CD14-positive monocyte (primary cell): ENCODE measurements around the gene PCCA. TPM values are rescaled to one million over a fixed set of nuclear protein-coding genes. Genes with fewer than 3 reads are reported as not detected.

Experiments
- DNase-seq, 3 donors: peaks; one replicate each; pipeline ENCODE4 v3.0.0-alpha.2; 2011 to 2022
- H2AFZ ChIP-seq: 2 replicates; pipeline ENCODE4 v1.6.0; 2012; ENCODE audit warnings: mild to moderate bottlenecking, low read depth, low read length, inconsistent platforms; ENCODE audit not compliant: insufficient read depth, poor library complexity, severe bottlenecking
- H3K27ac ChIP-seq, 2 donors: 1 replicate in 1 of 2; 2 replicates in 1 of 2; pipeline ENCODE4 v1.5.1; 2012 to 2013; ENCODE audit warnings: low read length in 2 of 2, control low read depth in 1 of 2, inconsistent platforms in 1 of 2, low read depth in 1 of 2, mild to moderate bottlenecking in 1 of 2
- H3K27me3 ChIP-seq, 2 donors: one replicate each; pipeline versions ENCODE4 v1.6.0 to v1.6.1; 2011 to 2013; ENCODE audit warnings: low read length in 2 of 2; ENCODE audit not compliant: control insufficient read depth in 2 of 2, insufficient read depth in 2 of 2
- H3K36me3 ChIP-seq, 2 donors: replicated peaks in 1 of 2; 1 replicate in 1 of 2; 2 replicates in 1 of 2; pipeline versions ENCODE4 v1.5.1 to v1.6.1; 2012 to 2013; ENCODE audit warnings: low read length in 2 of 2, control low read depth in 1 of 2, inconsistent platforms in 1 of 2, mild to moderate bottlenecking in 1 of 2; ENCODE audit not compliant: insufficient read depth in 2 of 2, control insufficient read depth in 1 of 2
- H3K4me1 ChIP-seq, 2 donors: 1 replicate in 1 of 2; 2 replicates in 1 of 2; pipeline versions ENCODE4 v1.5.1 to v1.6.1; 2012 to 2013; ENCODE audit warnings: low read length in 2 of 2, control low read depth in 1 of 2, inconsistent platforms in 1 of 2, mild to moderate bottlenecking in 1 of 2, moderate library complexity in 1 of 2; ENCODE audit not compliant: insufficient read depth in 2 of 2, control insufficient read depth in 1 of 2
- H3K4me2 ChIP-seq: replicated peaks from 2 replicates; pipeline ENCODE3; 2012; ENCODE audit warnings: low read length, moderate library complexity, mild to moderate bottlenecking; ENCODE audit not compliant: poor library complexity, severe bottlenecking; ENCODE audit errors: extremely low read depth
- H3K4me3 ChIP-seq, 3 experiments: fragments of 200-600 bp in 1 of 3; sonication (generic) in 1 of 3; replicated peaks in 1 of 3; 1 replicate in 2 of 3; 2 replicates in 1 of 3; pipeline ENCODE4 v1.5.1; 2011 to 2013; ENCODE audit warnings: low read length in 3 of 3, mild to moderate bottlenecking in 3 of 3, control low read depth in 2 of 3, low read depth in 2 of 3, inconsistent platforms in 1 of 3, moderate library complexity in 1 of 3
- H3K79me2 ChIP-seq: 2 replicates; pipeline ENCODE4 v1.6.0; 2012; ENCODE audit warnings: mild to moderate bottlenecking, control low read depth, inconsistent platforms, low read length, moderate library complexity; ENCODE audit not compliant: insufficient read depth
- H3K9ac ChIP-seq: 2 replicates; pipeline ENCODE4 v1.6.0; 2017; ENCODE audit warnings: low read length, mild to moderate bottlenecking; ENCODE audit not compliant: insufficient read depth, poor library complexity, severe bottlenecking
- H3K9me3 ChIP-seq, 2 donors: replicated peaks in 1 of 2; 1 replicate in 1 of 2; 2 replicates in 1 of 2; pipeline versions ENCODE4 v1.5.1 to v1.6.1; 2012 to 2013; ENCODE audit warnings: low read length in 2 of 2, control low read depth in 1 of 2; ENCODE audit not compliant: control insufficient read depth in 1 of 2, insufficient read depth in 1 of 2
- H4K20me1 ChIP-seq: 2 replicates; pipeline ENCODE4 v1.6.0; 2012; ENCODE audit warnings: mild to moderate bottlenecking, low read length, control low read depth, moderate library complexity; ENCODE audit not compliant: insufficient read depth
- H3K27ac Mint-ChIP-seq, 7 donors: one replicate each; pipeline ENCODE4 v1.8.0; 2020; ENCODE audit warnings: mild to moderate bottlenecking in 7 of 7, mixed read lengths in 7 of 7, moderate library complexity in 6 of 7, inconsistent platforms in 2 of 7
- H3K27me3 Mint-ChIP-seq, 3 donors: one replicate each; pipeline ENCODE4 v1.8.0; 2021 to 2022; ENCODE audit warnings: low read depth in 3 of 3, mild to moderate bottlenecking in 3 of 3, mixed read lengths in 3 of 3, moderate library complexity in 3 of 3, inconsistent platforms in 1 of 3
- H3K36me3 Mint-ChIP-seq, 2 donors: one replicate each; pipeline ENCODE4 v1.8.0; 2020; ENCODE audit warnings: mixed read lengths in 2 of 2, inconsistent platforms in 1 of 2, mild to moderate bottlenecking in 1 of 2
- H3K4me1 Mint-ChIP-seq: one replicate; pipeline ENCODE4 v1.8.0; 2020; ENCODE audit warnings: mild to moderate bottlenecking, mixed read lengths
- H3K4me3 Mint-ChIP-seq, 2 donors: one replicate each; pipeline ENCODE4 v1.8.0; 2020; ENCODE audit warnings: mild to moderate bottlenecking in 2 of 2, mixed read lengths in 2 of 2, moderate library complexity in 1 of 2
- H3K9me3 Mint-ChIP-seq, 7 donors: one replicate each; pipeline ENCODE4 v1.8.0; 2020 to 2022; ENCODE audit warnings: mixed read lengths in 7 of 7, mild to moderate bottlenecking in 6 of 7, moderate library complexity in 6 of 7, inconsistent platforms in 2 of 7
- WGBS: methylation state at CpG from one replicate; pipeline ENCODE4 v1.1.5; 2013; ENCODE audit warnings: missing lambda C conversion rate; ENCODE audit not compliant: insufficient coverage; 5-methylcytosine and 5-hydroxymethylcytosine counted together
- intact Hi-C, 2 donors: fragments of 100-400 bp; cut with micrococcal nuclease; formaldehyde crosslinking; loops; one replicate each; pipeline versions ENCODE4 v1.15.0 to v1.15.1; 2023
- polyA plus RNA-seq, 3 donors: library from polyadenylated mRNA; depleted of rRNA in 1 of 3; unstranded in 2 of 3; stranded (reverse) in 1 of 3; fragments of 300-500 nt in 2 of 3; fragments of >200 nt in 1 of 3; fragmentation: Illumina TruSeq in 2 of 3; gene quantifications; 1 replicate in 2 of 3; 2 replicates in 1 of 3; pipeline ENCODE4 v1.2.3, GENCODE V29; 2012 to 2021
- TF ChIP-seq, protein P1 (sequence below): fragments of 200-600 bp; IDR thresholded peaks from one replicate; pipeline ENCODE4 v1.8.0; 2022; ENCODE audit warnings: antibody characterized with exemption, mild to moderate bottlenecking

Gene PCCA
- polyA plus RNA-seq, 3 donors, result 4.4 to 13.5 (median 11.9) TPM

GRCh38 chr13:100563779-100564178, 474.9 kb downstream of the PCCA start:
- 100% methylated on average over 1 of the region's 7 CpGs for WGBS
- no peak for DNase-seq
- Histone ChIP-seq H4K20me1 (no peaks in the 10 kb centered on the region), H3K79me2 (no peaks in the 10 kb centered on the region), H3K36me3 (no peaks in the 10 kb centered on the region), H3K27ac (no peak overlapping the region), H3K4me1 (no peaks in the 10 kb centered on the region), H2AFZ (no peak overlapping the region), H3K4me2 (no peak overlapping the region), H3K9ac (no peak overlapping the region), H3K9me3 (peaks cover 0 to 12% of the 10 kb centered on the region in 2 donors), H3K4me3 (no peak overlapping the region), H3K27me3 (no peaks in the 10 kb centered on the region)
- Mint-ChIP-seq H3K4me3 (no peak overlapping the region), H3K9me3 (peaks cover 9 to 14% (median 10%) of the 10 kb centered on the region in 7 donors), H3K36me3 (peaks cover 0 to 3% of the 10 kb centered on the region in 2 donors), H3K27me3 (peaks cover 0 to 1% (median 0%) of the 10 kb centered on the region in 3 donors), H3K4me1 (no peaks in the 10 kb centered on the region), H3K27ac (no peak overlapping the region)
- intact Hi-C loops, result no loop called here
- TF ChIP-seq, protein P1, sequence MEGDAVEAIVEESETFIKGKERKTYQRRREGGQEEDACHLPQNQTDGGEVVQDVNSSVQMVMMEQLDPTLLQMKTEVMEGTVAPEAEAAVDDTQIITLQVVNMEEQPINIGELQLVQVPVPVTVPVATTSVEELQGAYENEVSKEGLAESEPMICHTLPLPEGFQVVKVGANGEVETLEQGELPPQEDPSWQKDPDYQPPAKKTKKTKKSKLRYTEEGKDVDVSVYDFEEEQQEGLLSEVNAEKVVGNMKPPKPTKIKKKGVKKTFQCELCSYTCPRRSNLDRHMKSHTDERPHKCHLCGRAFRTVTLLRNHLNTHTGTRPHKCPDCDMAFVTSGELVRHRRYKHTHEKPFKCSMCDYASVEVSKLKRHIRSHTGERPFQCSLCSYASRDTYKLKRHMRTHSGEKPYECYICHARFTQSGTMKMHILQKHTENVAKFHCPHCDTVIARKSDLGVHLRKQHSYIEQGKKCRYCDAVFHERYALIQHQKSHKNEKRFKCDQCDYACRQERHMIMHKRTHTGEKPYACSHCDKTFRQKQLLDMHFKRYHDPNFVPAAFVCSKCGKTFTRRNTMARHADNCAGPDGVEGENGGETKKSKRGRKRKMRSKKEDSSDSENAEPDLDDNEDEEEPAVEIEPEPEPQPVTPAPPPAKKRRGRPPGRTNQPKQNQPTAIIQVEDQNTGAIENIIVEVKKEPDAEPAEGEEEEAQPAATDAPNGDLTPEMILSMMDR, result no peak

DNA sequence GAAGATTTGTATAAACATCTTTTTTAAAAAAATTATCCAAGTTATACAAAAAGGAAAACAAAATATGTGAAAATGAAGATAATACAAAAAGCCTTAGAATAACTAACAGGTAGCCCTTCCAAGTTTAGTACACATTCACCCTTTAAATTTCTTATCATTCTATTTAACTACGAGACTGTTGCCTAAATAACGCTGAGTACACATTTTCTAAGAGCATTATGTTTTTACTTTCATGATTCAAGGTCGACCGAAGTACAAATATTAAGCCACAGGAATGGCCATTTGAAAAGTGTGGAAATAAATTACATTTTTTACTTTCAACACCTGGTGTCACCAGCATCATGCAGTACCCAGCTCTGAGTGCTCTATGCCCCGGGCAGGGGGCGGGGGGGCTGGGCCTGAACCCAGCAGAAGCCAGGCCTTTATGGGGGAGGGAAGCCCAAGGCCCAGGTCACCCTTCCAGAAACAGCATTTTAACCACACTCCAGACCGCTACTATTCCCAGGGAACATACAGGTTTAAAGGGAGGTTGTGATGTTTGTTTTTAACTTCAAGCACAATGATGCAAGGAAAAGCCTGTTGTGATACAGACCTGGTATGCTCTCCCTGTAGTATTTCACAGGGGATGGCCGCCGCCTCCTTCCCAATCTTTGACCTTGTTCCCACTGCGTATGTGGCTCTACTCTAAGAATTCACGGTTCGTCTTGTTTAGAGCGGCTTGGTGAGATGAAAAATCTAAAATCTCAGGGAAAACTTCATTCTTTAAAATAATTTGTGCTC, 475.7 kb downstream of the PCCA start:
- Mint-ChIP-seq H3K36me3 (peaks cover 0 to 3% of the 10 kb centered on the region in 2 donors), H3K27me3 (no peaks in the 10 kb centered on the region), H3K9me3 (peaks cover 9 to 14% (median 10%) of the 10 kb centered on the region in 7 donors), H3K4me1 (no peaks in the 10 kb centered on the region), H3K4me3 (no peak overlapping the region), H3K27ac (no peak overlapping the region)
- intact Hi-C loops, result no loop called here
- Histone ChIP-seq H3K36me3 (no peaks in the 10 kb centered on the region), H3K27me3 (no peaks in the 10 kb centered on the region), H3K4me2 (no peak overlapping the region), H3K4me1 (no peaks in the 10 kb centered on the region), H4K20me1 (no peaks in the 10 kb centered on the region), H3K79me2 (no peaks in the 10 kb centered on the region), H3K9ac (no peak overlapping the region), H3K27ac (no peak overlapping the region), H3K9me3 (peaks cover 0 to 12% of the 10 kb centered on the region in 2 donors), H3K4me3 (no peak overlapping the region), H2AFZ (no peak overlapping the region)
- TF ChIP-seq, protein P1, result no peak
- DNase-seq, result no peak
- WGBS, result no CpG with 5 or more reads among the region's 13 CpGs
